ENCODE measurements around the gene SMYD3.

SMYD3 gene

GRCh38 chr1:246294263-246294662 lies 212.8 kb downstream of the SMYD3 start:
- Histone ChIP-seq H3K27me3 (no peaks in the 10 kb centered on the region), H3K4me1 (peaks cover 3% of the 10 kb centered on the region), H3K9me3 (no peaks in the 10 kb centered on the region), H3K4me3 (ENCODE audit: low read depth, low read length) (no peak overlapping the region), H3K36me3 (no peaks in the 10 kb centered on the region)
- TF ChIP-seq, protein P1, sequence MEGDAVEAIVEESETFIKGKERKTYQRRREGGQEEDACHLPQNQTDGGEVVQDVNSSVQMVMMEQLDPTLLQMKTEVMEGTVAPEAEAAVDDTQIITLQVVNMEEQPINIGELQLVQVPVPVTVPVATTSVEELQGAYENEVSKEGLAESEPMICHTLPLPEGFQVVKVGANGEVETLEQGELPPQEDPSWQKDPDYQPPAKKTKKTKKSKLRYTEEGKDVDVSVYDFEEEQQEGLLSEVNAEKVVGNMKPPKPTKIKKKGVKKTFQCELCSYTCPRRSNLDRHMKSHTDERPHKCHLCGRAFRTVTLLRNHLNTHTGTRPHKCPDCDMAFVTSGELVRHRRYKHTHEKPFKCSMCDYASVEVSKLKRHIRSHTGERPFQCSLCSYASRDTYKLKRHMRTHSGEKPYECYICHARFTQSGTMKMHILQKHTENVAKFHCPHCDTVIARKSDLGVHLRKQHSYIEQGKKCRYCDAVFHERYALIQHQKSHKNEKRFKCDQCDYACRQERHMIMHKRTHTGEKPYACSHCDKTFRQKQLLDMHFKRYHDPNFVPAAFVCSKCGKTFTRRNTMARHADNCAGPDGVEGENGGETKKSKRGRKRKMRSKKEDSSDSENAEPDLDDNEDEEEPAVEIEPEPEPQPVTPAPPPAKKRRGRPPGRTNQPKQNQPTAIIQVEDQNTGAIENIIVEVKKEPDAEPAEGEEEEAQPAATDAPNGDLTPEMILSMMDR (IDR thresholded peaks at IDR 0.05; ENCODE audit: low read depth, low read length), result no peak
- no peak for DNase-seq

DNA sequence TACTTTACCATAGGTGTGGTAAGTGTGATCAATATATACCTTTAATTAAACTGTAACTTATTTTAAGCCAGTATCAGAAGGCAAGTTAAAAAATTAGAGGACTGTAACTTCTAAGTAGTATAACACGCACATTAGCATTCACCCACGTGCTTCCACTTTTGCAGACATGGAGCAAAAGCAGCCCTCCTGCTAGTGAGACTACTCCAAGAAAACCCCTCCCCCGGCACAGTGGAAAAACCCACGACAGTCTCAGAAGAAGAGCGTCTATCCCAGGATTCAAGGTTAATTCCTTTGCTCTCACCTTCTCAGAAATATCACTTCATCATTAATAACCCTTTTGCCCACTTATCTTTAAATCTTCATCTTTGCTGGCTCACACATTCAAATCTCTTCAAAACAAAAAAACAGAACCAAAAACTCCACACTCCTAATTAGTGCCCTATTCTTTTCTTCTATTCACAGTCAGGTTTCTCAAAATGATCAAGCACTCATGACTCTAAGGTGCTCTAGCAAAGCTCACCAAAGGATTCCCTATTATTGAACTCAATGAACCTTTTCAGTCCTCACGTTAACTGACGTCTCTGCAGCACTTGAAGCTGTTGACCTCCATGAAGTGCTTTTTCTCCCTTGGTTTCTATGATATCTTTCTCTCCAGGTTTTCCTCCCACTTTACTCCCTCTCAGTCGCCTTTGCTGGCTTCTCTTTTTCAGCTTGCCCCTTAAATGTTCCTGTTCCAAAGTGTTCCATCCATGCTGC lies 213.5 kb downstream of the SMYD3 start:
- no peaks in the 10 kb centered on the region for H3K9me3 ChIP-seq
- H3K27me3 ChIP-seq, result no peaks in the 10 kb centered on the region
- DNase-seq, result no peak
- no peaks in the 10 kb centered on the region for H3K36me3 ChIP-seq
- peaks cover 3% of the 10 kb centered on the region for H3K4me1 ChIP-seq
- TF ChIP-seq, protein P1 (IDR thresholded peaks at IDR 0.05; ENCODE audit: low read depth, low read length), result no peak
- no peak overlapping the region for H3K4me3 ChIP-seq (ENCODE audit: low read depth, low read length)

- no peaks in the 10 kb centered on the region for H3K9me3 ChIP-seq
- DNase-seq, result no peak
- H3K27me3 ChIP-seq, result no peaks in the 10 kb centered on the region
- H3K36me3 ChIP-seq, result no peaks in the 10 kb centered on the region
- no peak overlapping the region for H3K4me3 ChIP-seq (ENCODE audit: low read depth, low read length)
- H3K4me1 ChIP-seq, result peaks cover 3% of the 10 kb centered on the region
- TF ChIP-seq, protein P1 (IDR thresholded peaks at IDR 0.05; ENCODE audit: low read depth, low read length), result no peak
These were observed 214.5 kb downstream of the SMYD3 start for GRCh38 chr1:246292571-246292970.

GRCh38 chr1:246291127-246291526 lies 216.0 kb downstream of the SMYD3 start:
- Histone ChIP-seq H3K36me3 (no peaks in the 10 kb centered on the region), H3K9me3 (no peaks in the 10 kb centered on the region), H3K4me1 (peaks cover 3% of the 10 kb centered on the region), H3K27me3 (no peaks in the 10 kb centered on the region), H3K4me3 (ENCODE audit: low read depth, low read length) (no peak overlapping the region)
- DNase-seq, result no peak
- TF ChIP-seq, protein P1 (IDR thresholded peaks at IDR 0.05; ENCODE audit: low read depth, low read length), result no peak

DNA sequence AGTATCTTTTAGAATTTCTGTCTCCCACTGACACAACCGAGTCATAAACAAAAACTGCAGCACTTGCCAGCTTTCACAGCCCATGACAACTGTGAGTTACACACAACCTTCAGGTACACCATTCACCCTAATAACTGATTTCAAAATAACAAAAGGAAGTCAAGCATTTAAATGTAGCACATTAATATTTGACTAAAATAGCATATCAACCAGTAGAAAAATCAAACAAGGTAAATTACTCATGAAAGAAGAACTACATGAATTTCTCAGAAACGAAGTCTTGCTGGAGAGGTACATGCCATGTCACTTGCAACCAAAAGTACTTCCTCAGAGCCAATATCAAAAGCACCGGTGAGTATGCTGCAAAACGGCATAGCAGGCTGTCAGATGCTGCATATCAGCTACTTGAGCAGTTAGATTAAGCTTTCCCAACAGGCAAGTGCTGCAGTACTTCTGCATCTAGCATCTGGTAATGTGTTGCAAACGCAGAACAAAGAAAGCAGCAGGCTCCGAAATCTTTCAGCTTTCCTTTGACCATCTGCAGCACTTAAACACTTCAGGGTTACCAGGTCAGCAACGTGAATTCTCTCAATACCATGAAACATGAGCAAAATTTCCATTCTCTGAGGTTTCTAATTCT lies 223.2 kb downstream of the SMYD3 start:
- TF ChIP-seq, protein P1 (IDR thresholded peaks at IDR 0.05; ENCODE audit: low read depth, low read length), result no peak
- H3K4me1 ChIP-seq, result peaks cover 13% of the 10 kb centered on the region; the same call in 1 of the 2 replicates
- H3K9me3 ChIP-seq, result no peaks in the 10 kb centered on the region
- no peak for DNase-seq
- H3K27me3 ChIP-seq, result no peaks in the 10 kb centered on the region
- no peak overlapping the region for H3K4me3 ChIP-seq (ENCODE audit: low read depth, low read length)
- H3K36me3 ChIP-seq, result no peaks in the 10 kb centered on the region

DNA sequence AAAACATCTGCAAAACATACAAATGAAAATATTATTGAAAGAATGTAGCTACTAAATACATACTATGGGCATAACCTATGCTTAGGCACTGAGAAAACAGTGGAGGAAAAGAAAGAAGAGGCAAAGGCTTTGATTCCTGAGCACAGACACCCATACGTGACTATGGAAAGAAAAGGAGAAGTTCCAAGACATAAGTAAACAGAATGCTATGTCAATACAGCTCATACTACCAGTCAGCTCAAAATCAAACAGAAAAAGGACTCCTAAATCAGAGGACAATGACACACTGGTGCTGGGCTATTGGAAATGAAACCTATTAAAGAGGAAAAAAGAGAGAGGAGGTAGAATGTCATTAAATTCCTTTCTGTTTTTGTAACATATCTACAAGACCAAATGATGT lies 225.4 kb downstream of the SMYD3 start:
- H3K36me3 ChIP-seq, result no peaks in the 10 kb centered on the region
- TF ChIP-seq, protein P1 (IDR thresholded peaks at IDR 0.05; ENCODE audit: low read depth, low read length), result no peak
- H3K9me3 ChIP-seq, result no peaks in the 10 kb centered on the region
- no peak overlapping the region for H3K4me3 ChIP-seq (ENCODE audit: low read depth, low read length)
- no peaks in the 10 kb centered on the region; the same call in 1 of the 2 replicates for H3K27me3 ChIP-seq
- peaks cover 13% of the 10 kb centered on the region; the same call in 1 of the 2 replicates for H3K4me1 ChIP-seq
- no peak for DNase-seq
